GM13976 (cell line): ENCODE results near the gene MED13L.

Source experiments
- DNase-seq: peaks from one replicate; pipeline ENCODE4 v3.0.0; 2012; ENCODE audit warnings: low spot score
- in situ Hi-C: fragments of 300-500 bp; cut with MboI; formaldehyde crosslinking; loops from one replicate; pipeline ENCODE4 v1.12.0; 2022; ENCODE audit warnings: low sequenced_read_pairs, mixed read lengths, inconsistent platforms; ENCODE audit not compliant: unreplicated experiment
- TF ChIP-seq, protein P1 (sequence below): IDR thresholded peaks from 2 replicates; pipeline ENCODE4 v1.5.1; 2012; ENCODE audit warnings: borderline replicate concordance, mild to moderate bottlenecking; ENCODE audit not compliant: insufficient read depth; ENCODE audit errors: extremely low read depth, missing control alignments, control extremely low read depth

MED13L gene

DNA sequence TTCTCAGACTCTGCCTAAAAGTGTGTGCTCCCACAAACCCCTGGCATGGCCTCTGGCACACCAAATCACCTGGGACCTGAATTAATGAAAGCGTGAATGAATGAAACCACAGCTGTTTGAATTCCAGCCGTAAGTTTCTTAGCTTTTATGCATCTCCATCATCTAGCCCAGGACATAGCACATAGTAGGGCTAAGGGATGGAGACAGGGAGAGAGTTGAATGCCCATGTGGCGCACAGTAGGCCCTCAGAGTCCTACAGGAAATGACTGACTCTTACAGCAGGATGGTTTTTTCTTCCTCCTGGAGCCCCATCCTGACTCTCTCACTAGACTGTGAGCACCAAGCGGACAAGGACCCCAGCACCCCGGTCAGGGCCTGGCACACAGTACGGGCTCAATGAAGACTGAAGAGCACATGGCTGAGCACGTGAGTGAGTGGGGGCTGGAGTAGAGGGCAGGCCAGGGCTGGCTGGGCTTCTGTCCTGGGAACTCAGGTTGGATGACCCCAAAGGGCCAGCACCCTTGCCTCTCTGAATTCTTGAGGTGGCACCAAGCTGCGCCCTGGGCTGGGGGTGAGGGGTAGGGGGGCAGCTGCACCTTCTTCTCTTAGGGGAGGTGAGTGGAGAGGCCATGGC lies 351.3 kb downstream of the MED13L start:
- TF ChIP-seq, protein P1, sequence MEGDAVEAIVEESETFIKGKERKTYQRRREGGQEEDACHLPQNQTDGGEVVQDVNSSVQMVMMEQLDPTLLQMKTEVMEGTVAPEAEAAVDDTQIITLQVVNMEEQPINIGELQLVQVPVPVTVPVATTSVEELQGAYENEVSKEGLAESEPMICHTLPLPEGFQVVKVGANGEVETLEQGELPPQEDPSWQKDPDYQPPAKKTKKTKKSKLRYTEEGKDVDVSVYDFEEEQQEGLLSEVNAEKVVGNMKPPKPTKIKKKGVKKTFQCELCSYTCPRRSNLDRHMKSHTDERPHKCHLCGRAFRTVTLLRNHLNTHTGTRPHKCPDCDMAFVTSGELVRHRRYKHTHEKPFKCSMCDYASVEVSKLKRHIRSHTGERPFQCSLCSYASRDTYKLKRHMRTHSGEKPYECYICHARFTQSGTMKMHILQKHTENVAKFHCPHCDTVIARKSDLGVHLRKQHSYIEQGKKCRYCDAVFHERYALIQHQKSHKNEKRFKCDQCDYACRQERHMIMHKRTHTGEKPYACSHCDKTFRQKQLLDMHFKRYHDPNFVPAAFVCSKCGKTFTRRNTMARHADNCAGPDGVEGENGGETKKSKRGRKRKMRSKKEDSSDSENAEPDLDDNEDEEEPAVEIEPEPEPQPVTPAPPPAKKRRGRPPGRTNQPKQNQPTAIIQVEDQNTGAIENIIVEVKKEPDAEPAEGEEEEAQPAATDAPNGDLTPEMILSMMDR = no peak
- in situ Hi-C loops = no loop called here
- DNase-seq = no peak

DNA sequence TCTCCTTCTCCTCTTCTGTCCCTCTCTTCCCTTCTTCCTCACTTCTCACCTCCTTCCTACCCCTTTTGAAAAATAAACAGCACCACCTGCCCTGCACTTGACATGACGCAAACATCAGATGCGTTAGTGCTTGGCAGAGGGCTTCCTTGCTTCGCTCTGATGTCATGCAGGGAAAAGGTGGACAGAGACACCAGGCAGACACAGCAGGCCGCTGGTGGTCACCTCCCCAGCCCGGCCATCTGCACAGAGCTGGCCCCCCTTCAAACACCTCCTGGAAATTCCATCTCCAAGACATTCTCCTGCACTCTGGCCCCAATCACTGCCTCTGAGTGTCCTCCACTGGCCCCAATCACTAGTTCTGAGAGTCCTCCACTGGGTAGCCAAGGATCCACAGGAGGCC lies 353.6 kb downstream of the MED13L start:
- in situ Hi-C loops = no loop called here
- TF ChIP-seq, protein P1 = no peak
- no peak for DNase-seq

DNA sequence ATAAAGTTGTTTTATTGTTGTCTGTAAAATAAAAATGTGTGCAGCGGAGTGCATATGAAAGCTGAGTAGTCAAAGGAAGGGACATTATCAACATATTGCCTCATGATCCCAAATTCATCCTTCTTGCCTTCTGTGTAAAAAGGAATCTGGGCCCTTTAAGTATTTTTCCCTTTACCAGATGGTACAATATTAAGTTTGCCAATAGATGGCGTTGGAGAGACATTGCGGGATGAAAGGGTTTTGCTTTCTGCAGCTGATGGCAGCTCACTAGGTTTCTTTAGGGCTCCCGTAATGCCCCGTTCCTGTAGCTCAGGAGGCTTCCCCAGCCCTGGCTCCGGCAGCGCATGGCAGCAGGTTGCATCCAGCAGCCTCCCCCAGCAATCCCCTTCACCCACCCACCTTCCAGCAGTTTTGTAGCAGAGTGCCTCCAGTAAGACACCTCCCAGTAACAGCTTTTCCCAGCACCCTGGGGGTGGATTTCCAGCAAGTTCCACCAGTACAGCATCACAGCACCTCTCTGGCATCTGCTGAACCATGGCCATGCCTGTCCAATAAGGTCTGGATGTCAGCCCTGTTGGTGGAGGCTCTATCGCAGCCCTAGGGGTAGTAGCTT lies 354.4 kb downstream of the MED13L start:
- DNase-seq = no peak
- TF ChIP-seq, protein P1 = no peak
- in situ Hi-C loops = no loop called here

DNA sequence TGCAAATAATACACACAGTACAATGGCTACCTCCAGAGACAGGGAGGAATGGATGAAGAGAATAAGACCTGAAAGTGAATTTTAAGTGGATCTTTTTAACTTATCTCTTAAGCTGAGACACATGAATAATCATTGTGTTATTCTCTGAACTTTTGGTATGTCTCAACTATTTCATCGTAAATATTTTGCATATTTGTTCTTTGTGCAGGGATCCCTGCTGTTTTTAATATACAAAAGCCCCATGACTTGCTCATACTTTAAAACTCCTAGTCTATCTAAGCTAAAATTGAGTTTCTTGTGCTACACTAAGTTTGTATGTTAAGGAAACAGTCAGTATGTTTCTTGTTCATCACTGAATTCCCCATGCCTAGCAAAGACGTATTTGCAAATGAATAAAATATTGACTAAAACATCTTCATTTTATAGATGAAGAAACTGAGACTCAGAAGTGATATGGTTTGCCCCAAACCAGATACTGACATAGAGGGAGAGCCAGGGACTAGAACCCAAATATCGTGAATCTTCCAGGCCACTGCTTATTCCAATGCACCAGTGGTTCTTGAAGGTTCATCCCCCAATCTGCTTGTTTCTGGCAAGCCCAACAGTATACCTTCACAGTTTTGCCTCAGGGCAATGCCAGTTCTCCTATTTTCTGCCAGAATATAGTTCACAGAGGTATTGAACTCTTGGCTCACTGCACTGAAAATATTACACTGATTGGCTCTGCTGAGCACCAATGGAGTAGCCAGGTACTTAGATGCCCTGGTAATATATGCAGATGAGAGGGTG lies 356.9 kb downstream of the MED13L start:
- TF ChIP-seq, protein P1 = no peak
- in situ Hi-C loops = no loop called here
- DNase-seq = no peak

DNA sequence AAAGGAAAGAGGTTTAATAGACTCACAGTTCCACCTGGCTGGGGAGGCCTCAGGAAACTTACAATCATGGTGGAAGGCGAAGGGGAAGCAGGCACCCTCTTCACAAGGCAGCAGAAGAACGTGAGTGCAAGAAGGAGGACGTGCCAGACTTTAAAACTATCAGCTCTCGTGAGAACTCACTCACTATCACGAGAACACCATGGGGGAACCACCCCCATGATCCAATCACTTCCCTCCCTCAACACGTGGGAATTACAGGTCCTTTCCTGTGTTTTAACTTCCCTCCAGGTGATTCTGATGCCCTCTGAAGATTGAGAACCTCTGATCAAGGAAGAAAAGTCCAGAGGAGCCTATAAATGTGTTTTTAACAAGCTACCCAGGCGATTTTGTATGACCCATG lies 358.7 kb downstream of the MED13L start:
- TF ChIP-seq, protein P1 = no peak
- no peak for DNase-seq
- in situ Hi-C loops = loop anchor here (10.0 kb wide), 1 partner anchor 1264 kb away; no protein-coding TSS in a partner anchor

DNA sequence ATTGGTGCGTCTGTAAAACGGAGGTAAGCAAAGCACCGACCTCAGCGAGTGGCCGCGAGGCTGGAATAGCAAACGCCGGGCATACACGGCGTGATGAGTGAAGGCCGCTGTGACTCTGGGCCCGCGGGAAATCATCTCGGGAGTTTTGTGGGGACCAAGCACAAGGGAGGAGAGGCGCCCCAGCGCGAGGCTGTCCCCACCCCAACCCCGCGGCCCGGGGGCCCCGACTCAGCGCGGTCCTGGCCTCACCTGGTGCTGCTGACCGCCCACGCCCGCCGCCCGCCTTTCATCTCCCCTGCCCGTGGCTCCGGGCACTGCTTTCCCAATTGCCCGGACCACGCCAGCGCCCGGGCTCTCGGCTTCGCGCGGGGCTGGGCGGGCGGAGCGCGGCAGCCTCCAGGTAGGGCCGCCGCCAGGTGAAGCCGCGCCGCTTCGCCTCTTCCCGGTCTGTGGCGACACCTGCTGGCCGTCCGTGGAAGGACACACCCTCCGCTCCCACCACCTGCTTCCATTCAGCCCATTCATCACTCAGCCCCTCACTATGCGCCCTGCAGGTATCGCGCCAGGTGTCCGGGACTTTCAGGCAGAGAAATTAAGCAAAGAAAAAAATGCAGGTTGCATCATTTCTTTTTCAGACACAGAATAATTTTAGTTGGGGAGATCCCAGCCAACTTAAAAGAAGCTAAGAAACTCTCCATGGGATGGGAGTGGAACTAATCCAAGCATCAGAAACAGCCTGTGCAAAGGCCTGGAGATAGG lies 360.4 kb downstream of the MED13L start:
- TF ChIP-seq, protein P1 = peak; percentile 96
- in situ Hi-C loops = loop anchor here (10.0 kb wide), 1 partner anchor 1262 kb away; no protein-coding TSS in a partner anchor
- peak; percentile 86 for DNase-seq
